KBM-7 (cell line): Measurements from ENCODE around the gene NOC4L.

ENCODE experiments used
- DNase-seq: peaks from one replicate; pipeline ENCODE4 v3.0.0-alpha.2; 2015
- in situ Hi-C: fragments of 300-500 bp; cut with MboI; formaldehyde crosslinking; loops from 2 replicates; pipeline ENCODE4 v1.14.3; 2020; ENCODE audit warnings: low sequenced_read_pairs, low pct_unique_long_range_greater_than_20kb, mixed read lengths

The NOC4L gene

GRCh38 chr12:132175496-132176384 is 31.5 kb downstream of the NOC4L start:
- no peak for DNase-seq
- in situ Hi-C loops: no loop called here

- DNase-seq: no peak
- in situ Hi-C loops: no loop called here
These were observed 32.2 kb downstream of the NOC4L start for GRCh38 chr12:132176385-132176919.

DNA sequence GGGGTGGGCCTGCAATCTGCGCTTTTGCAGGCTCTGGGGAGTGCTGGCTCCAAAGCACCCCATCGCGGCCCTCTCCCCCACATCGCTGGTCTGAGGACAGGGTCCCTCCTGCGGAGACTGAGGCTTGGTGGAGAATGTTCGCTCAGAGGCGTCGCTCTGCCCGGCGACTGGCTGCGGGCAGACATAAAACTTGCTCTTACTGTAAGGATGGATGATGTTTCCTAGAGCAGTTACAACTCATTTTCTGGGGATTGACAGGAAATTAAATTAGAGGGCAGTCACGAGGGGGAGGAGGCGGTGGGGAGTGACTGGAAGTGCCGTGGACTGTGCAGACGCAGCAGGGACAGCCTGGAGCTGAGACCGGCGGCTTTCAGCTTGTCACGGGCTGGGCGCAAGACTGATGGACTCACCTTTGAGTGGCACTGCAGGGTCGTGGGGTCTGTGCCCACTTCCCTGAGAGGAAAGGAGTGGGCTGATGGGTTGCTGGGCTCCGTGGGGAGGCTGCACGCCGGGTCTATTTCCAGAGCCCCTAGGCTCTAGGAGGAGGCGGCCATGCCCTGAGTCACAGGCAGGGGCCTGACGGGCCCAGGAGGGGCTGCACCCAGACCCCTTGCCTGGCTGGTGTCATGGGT is 32.8 kb downstream of the NOC4L start:
- in situ Hi-C loops: no loop called here

DNA sequence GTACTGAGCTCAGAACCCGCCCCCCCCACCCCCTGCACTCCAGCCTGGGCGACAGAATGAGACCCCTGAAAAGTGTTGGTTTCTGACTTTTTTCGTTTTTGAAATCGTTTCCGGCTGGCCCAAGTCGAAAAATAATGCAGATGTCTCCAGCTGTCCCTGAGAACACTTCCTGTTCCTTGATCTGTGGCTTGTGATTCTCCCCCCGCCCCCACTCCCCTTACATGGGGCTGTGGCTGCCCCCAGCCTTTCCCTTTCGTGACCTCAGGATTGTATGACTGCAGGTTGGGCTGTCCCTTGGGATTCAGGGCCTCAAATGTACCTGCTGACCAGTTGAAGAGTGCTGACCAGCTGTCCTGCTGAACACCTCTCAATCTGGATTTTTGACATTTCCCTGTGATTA is 34.1 kb downstream of the NOC4L start:
- in situ Hi-C loops: no loop called here
- DNase-seq: peak; percentile 58

More for the DNA sequence above, 32.8 kb downstream of the NOC4L start:
- DNase-seq: no peak

- DNase-seq: no peak
- in situ Hi-C loops: no loop called here
These were observed 34.6 kb downstream of the NOC4L start for GRCh38 chr12:132178801-132179401.

- DNase-seq: no peak
- in situ Hi-C loops: no loop called here
These were observed 35.4 kb downstream of the NOC4L start for GRCh38 chr12:132179431-132180362.

DNA sequence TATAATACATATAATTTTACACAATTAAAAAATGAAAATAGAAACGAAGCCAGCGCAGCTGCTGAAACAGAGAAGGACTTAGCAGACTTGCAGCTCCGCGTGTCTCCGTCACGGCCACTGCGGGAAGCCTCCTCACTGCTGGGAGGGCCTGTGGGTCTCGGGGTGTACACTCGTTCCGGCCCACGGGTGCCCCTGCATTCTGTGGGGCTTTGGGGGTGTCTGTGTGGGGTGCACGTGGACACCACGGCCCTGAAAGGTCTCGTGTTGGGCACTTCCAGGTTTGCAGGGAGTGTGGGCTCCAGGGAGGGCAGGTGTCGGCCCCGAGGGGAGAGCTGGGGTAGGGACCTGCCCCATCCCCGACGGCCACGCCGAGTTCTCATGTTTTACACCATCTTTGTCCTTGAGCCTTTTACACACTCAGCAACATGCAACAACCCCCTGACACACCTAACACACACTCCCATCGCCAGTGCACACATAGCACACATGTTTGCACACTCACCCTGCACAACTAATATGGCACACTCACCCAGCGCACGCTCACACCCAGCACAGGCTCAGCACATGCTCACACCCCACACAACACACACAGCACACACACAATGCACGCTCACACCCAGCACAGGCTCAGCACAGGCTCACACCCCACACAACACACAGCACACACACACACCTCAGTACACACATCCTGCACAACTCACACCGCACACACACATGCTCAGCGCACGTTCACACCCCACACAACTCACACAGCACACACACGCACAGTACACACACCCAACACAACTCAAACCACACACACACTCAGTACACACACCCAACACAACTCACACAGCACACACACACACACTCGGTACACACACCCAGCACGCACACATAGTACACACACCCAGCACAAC is 36.6 kb downstream of the NOC4L start:
- in situ Hi-C loops: no loop called here
- DNase-seq: no peak

DNA sequence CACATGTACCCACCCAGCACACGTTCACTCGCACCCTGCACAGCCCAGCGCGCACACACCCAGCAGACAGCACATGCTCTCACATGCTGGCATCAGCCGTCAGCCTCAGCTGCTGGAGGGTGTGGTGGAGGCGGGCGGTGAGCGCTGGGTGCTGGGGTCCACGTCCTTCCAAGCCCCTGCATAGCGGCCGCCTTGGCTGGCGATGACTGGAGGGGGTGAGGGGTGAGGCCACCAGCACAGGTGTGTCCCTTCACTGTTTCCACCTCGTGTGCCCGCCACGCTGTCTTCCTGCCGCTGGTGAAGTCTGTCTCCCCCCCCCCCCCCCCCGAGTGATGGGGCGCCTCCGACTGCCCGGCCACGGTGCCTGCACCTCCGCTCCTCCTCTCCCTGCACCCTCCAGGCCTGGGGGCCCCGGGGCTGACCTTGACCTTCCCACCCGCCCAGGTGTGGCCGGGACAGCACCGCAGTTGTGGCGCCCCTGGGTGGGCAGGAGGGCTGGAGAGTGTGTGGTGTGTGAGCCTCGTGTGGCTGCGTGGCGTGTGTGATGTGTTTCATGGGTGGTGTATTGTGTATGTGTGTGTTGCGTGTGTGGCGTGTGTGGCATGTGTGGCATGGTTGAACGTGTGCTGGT is 37.4 kb downstream of the NOC4L start:
- in situ Hi-C loops: no loop called here
- no peak for DNase-seq

DNA sequence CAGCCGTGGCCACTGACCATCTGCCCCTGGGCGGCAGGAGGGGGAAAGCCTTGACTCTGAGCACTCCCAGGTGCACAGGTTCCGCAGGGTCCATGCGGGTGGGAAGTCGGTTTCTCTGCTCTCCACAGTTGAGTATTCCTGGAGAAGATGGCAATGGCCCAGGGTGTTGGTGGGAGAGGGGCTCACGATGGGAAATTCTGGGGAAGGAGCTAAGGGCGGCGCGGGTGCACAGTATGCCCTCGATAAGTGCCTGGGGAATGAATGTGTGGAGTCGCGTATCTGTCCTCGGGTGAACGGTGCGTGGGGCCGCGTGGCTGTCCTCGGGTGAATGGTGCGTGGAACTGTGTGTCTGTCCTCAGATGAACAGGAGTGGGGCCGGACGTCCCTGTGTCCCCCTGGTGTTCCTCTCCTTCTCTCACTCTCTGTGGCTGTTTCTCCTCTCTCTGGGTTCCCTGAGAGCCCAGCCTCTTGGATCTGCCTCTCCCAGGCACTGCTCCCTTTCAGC is 38.0 kb downstream of the NOC4L start:
- in situ Hi-C loops: no loop called here
- DNase-seq: no peak

DNA sequence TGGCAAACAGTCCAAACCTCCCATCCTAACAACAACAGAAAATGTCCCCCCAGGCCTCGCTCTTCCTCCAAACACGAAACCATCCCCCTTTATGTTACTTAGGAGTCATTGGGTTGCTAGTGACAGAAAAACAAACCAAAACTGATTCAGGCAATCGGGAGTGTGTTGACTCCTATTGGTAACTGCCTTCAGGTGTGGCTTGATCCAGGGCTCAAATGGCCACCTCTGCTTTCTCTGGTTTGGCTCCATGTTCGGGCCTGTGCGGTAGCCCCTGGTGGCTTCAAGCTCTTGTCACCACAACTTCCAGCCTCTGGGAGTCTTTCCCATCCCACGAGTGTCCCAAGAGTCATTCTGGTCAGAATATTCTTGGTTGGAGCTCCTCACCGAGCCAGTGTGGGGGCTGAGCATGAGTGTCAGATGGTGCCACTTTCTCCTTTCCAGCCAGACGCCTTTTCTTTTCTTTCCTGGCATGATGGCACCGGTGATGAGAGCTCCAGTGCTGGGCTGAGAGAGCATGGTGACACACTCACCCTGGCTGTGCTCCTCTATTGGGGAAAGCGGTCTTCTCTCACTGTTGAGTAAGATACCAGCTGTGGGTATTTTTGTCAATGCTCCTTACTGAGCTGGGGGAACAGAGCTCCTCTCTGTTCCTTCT is 38.6 kb downstream of the NOC4L start:
- no peak for DNase-seq
- in situ Hi-C loops: no loop called here

GRCh38 chr12:132185705-132186104 is 41.4 kb downstream of the NOC4L start:
- in situ Hi-C loops: no loop called here

DNA sequence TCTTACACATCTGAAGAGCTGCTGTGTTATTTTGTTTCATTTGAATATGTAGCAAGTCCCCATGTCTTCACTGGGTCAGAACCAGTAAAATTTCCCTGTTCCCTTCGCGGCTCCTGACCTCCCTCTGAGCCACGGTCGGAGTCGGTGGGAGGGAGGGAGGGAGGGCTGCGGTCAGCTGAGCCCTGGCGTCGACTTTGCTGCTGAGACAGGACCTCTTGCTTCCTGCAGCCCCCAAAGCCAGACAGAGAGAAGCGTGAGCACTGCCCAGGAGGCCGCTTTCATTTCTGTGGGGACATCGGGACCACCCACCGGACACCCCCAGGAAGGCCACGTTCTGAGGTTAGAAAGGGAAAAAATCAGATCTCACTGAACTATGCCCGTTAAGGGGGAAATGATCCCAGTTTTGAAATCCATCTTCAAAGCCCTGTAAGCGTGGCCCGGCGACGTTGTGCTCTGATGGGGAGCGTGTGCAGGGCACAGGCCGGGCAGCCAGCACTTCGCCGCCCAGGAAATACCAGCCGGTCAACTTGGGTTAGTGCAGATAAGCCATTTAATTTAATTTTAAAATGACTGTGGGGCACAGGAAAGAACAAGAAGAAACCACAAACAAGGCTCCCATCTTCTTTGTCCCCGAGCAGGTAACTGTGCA is 42.1 kb downstream of the NOC4L start:
- DNase-seq: no peak
- in situ Hi-C loops: no loop called here

More at GRCh38 chr12:132185705-132186104, 41.4 kb downstream of the NOC4L start:
- no peak for DNase-seq

GRCh38 chr12:132186857-132187620 is 42.8 kb downstream of the NOC4L start:
- in situ Hi-C loops: no loop called here

GRCh38 chr12:132187646-132188450 is 43.6 kb downstream of the NOC4L start:
- DNase-seq: no peak
- in situ Hi-C loops: no loop called here

More at GRCh38 chr12:132186857-132187620, 42.8 kb downstream of the NOC4L start:
- no peak for DNase-seq

DNA sequence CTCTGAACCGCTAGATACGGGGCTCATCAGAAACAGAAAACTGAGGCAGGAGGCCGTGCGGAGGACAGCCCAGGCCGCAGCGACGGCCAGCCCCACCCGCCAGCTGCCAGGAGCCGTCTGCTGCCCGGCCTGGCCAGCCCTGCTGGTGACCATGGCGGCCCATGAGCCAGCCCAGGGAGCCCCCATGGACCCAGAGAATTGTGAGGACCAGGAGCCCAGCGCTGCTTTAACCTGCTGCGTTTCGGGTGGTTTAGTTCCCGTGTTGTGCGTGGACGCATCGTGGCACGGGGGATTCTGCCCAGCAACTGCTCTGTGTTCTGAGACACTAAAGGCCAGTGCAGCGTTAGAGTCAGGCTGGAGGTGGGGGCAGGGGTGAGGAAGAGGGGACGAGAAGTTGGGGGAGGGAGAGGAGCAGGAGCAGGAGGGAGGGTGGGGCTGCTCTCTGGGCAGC is 44.2 kb downstream of the NOC4L start:
- in situ Hi-C loops: no loop called here
- DNase-seq: no peak
